Aorta (tissue), 5 donors: ENCODE results near the gene GPR17. TPM values are rescaled to one million over a fixed set of nuclear protein-coding genes. Genes with fewer than 3 reads are reported as not detected.
A peak's percentile ranks its signal among the peaks of the same experiment; 100 is the strongest.

Source experiments
- ATAC-seq: fragments of 200-7000 bp; cut with Tn5 transposase; one replicate; pipeline ENCODE4 v1.9.1; 2022; ENCODE audit warnings: moderate library complexity; ENCODE audit not compliant: low FRiP score
- DNase-seq, 2 donors: peaks; one replicate each; pipeline ENCODE4 v3.0.0-alpha.2; 2020
- H3K27ac ChIP-seq, 2 donors: one replicate each; pipeline ENCODE4 v1.5.1; 2013; ENCODE audit warnings: low read length in 2 of 2, mild to moderate bottlenecking in 2 of 2, moderate library complexity in 2 of 2, control low read depth in 1 of 2, inconsistent platforms in 1 of 2, low read depth in 1 of 2
- H3K27me3 ChIP-seq, 2 donors: one replicate each; pipeline ENCODE4 v1.6.1; 2013; ENCODE audit warnings: control low read depth in 1 of 2, low read length in 1 of 2, mild to moderate bottlenecking in 1 of 2, moderate library complexity in 1 of 2; ENCODE audit not compliant: insufficient read depth in 2 of 2, control insufficient read depth in 1 of 2
- H3K36me3 ChIP-seq, 2 donors: one replicate each; pipeline ENCODE4 v1.6.1; 2013; ENCODE audit warnings: control low read depth in 1 of 2, low read length in 1 of 2, mild to moderate bottlenecking in 1 of 2; ENCODE audit not compliant: insufficient read depth in 2 of 2, control insufficient read depth in 1 of 2
- H3K4me1 ChIP-seq, 2 donors: one replicate each; pipeline ENCODE4 v1.6.1; 2013; ENCODE audit warnings: low read length in 2 of 2, control low read depth in 1 of 2, mild to moderate bottlenecking in 1 of 2, moderate library complexity in 1 of 2; ENCODE audit not compliant: insufficient read depth in 2 of 2, control insufficient read depth in 1 of 2
- H3K4me3 ChIP-seq, 2 donors: one replicate each; pipeline ENCODE4 v1.5.1; 2013; ENCODE audit warnings: low read length in 2 of 2, control low read depth in 1 of 2, mild to moderate bottlenecking in 1 of 2
- H3K9me3 ChIP-seq: one replicate; pipeline ENCODE4 v1.6.1; 2013; ENCODE audit warnings: mild to moderate bottlenecking, low read length; ENCODE audit not compliant: control insufficient read depth
- WGBS, 2 donors: extraction: QIAGEN DNeasy Blood & Tissue Kit; methylation state at CpG; one replicate each; pipeline ENCODE4 v1.1.7; 2013; 5-methylcytosine and 5-hydroxymethylcytosine counted together
- intact Hi-C, 2 donors: fragments of 100-400 bp; cut with DNase I; formaldehyde crosslinking; loops; one replicate each; pipeline versions ENCODE4 v1.14.2 to v1.15.0; 2022
- polyA plus RNA-seq, 2 donors: library from polyadenylated mRNA; stranded (reverse); fragments of 200-250 nt; gene quantifications; one replicate each; pipeline ENCODE4 v1.2.3, GENCODE V29; 2013
- total RNA-seq, 2 donors: library from RNA; stranded (reverse); fragmentation: NEBNext Ultra II Directional; extraction: Animal tissue kit (Norgen Biotek cat#: 25700); gene quantifications; one replicate each; pipeline ENCODE4 v1.2.1, GENCODE V29; 2021
- donor health status: healthy with polysubstance abuse.
- donor health status: Bipolar disorder and iron deficiency.
- donor health status: DM: no; HTN: no; CAD: no.
- donor health status: DM: no; HTN: no; CAD: no.
- donor health status: DM: yes; HTN: yes; CAD: no.

GPR17 gene
- total and polyA plus RNA-seq, 4 donors: 0.16 to 3.7 (median 0.63) TPM; not detected in 1

- ATAC-seq (peak; percentile 70), DNase-seq (peak; percentile 88 to 92)
- no peaks in the 10 kb centered on the region for H3K9me3 ChIP-seq
- H3K4me1 ChIP-seq: no peaks in the 10 kb centered on the region
- WGBS, 2 donors: 0 to 1% methylated on average over 73 to 108 of the region's 108 CpGs
- H3K27me3 ChIP-seq: no peaks in the 10 kb centered on the region
- intact Hi-C loops: no loop called here
- no peaks in the 10 kb centered on the region for H3K36me3 ChIP-seq
- peak overlapping the region; percentile 59 to 80 for H3K27ac ChIP-seq
- peak overlapping the region; percentile 81 to 87 for H3K4me3 ChIP-seq
Observed at GRCh38 chr2:127701651-127702394, 55.9 kb downstream of the GPR17 start.

Other genes starting within 250 kb of the GPR17 start
- under 1 TPM in 1 of 2 donors, not detected in 1; 0.58 TPM for gene PROC, start 227.7 kb upstream of the GPR17 start, total RNA-seq
- gene PROC, start 227.7 kb upstream of the GPR17 start, polyA plus RNA-seq: under 1 TPM; 0.26 to 0.50 TPM
- 10 to 100 TPM; 37.1 to 40.2 TPM for gene IWS1, start 119.7 kb upstream of the GPR17 start, total RNA-seq
- gene IWS1, start 119.7 kb upstream of the GPR17 start, polyA plus RNA-seq: 10 to 100 TPM; 14.0 to 27.6 TPM
- gene MYO7B, start 110.5 kb upstream of the GPR17 start, total RNA-seq: 1 to 10 TPM in 1 of 2 donors, under 1 TPM in 1; 0.32 to 2.0 TPM
- 10 to 100 TPM in 1 of 2 donors, 1 to 10 TPM in 1; 1.1 to 26.3 TPM for gene MYO7B, start 110.5 kb upstream of the GPR17 start, polyA plus RNA-seq
- gene LIMS2, start 29.4 kb downstream of the GPR17 start, total RNA-seq: 100 to 1,000 TPM; 189 to 248 TPM
- 1,000 to 10,000 TPM in 1 of 2 donors, 100 to 1,000 TPM in 1; 188 to 2,193 TPM for gene LIMS2, start 29.4 kb downstream of the GPR17 start, polyA plus RNA-seq
- 1 to 10 TPM; 3.8 to 4.9 TPM for gene SFT2D3, start 55.3 kb downstream of the GPR17 start, total RNA-seq
- gene SFT2D3, start 55.3 kb downstream of the GPR17 start, polyA plus RNA-seq: 1 to 10 TPM; 3.3 to 4.2 TPM
- 10 to 100 TPM; 47.2 to 55.1 TPM for gene WDR33, start 165.0 kb downstream of the GPR17 start, total RNA-seq
- gene WDR33, start 165.0 kb downstream of the GPR17 start, polyA plus RNA-seq: 10 to 100 TPM in 1 of 2 donors, 1 to 10 TPM in 1; 8.1 to 11.9 TPM
- 10 to 100 TPM; 18.5 TPM for gene POLR2D, start 212.0 kb downstream of the GPR17 start, total RNA-seq
- gene POLR2D, start 212.0 kb downstream of the GPR17 start, polyA plus RNA-seq: 1 to 10 TPM; 7.9 to 9.0 TPM
- gene AMMECR1L, start 239.8 kb downstream of the GPR17 start, total RNA-seq: 10 to 100 TPM; 15.7 to 17.3 TPM
- 1 to 10 TPM; 3.5 to 8.2 TPM for gene AMMECR1L, start 239.8 kb downstream of the GPR17 start, polyA plus RNA-seq